ENCODE measurements around the gene PALLD.
"Not testable (repeated sequence)": the region's sequence is repeated elsewhere in the genome, so short reads cannot be mapped to it uniquely, and the experiment has no call there.

Gene PALLD

GRCh38 chr4:168930413-168931196 is 433.8 kb downstream of the PALLD start:
- no peak for DNase-seq

DNA sequence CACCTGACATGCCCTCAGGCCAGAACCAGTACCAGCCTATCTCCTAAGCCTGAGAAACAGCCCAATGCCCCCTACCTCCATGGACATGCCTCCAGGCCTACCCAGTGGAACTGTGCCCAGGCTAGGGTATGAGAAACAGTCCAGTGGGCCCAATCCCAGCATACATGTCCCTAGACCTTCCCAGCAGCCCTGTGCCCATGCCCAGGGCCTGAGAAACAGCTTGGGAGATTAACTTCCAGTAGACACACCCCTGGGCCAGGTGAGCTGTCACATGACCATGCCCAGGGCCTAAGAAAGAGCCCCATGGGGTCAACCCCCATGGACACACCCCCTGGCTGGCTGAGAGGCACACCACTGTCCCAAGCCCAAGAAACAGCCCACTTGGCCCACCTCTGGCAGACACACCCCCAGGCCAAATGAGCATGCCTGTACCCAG is 434.4 kb downstream of the PALLD start:
- no peak for DNase-seq

DNA sequence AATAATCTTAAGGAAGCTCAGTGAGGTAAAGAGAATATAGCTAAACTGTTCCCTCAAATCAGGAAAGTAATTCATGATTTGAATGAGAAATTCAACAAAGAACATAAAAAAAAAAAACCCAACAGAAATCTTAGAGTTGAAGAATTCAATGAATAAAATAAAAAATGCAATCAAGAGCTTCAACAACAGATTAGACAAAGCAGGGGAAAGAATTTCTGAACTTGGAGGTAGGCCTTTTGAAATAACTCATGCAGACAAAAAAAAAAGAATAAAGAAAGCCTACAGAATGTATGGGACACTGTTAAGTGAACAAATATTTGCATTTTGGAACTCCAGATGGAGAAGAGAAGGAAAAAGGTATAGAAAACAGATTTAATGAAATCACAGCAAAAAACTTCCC is 435.3 kb downstream of the PALLD start:
- DNase-seq = no peak

- no peak for DNase-seq
Measured at GRCh38 chr4:168933423-168933822, 436.6 kb downstream of the PALLD start.

DNA sequence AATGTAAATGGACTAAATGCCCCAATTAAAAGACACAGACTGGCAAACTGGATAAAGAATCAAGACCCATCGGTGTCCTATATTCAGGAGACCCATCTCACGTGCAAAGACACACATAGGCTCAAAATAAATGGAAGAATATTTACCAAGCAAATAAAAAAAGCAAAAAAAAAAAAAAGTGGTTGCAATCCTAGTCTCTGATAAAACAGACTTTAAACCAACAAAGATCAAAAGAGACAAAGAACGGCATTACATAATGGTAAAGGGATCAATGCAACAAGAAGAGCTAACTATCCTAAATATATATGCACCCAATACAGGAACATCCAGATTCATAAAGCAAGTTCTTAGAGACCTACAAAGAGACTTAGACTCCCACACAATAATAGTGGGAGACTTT is 440.6 kb downstream of the PALLD start:
- not testable (repeated sequence) for DNase-seq

- no peak for DNase-seq
Measured at GRCh38 chr4:168942985-168943384, 446.1 kb downstream of the PALLD start.

- DNase-seq = no peak
Measured at GRCh38 chr4:168945291-168945690, 448.4 kb downstream of the PALLD start.

DNA sequence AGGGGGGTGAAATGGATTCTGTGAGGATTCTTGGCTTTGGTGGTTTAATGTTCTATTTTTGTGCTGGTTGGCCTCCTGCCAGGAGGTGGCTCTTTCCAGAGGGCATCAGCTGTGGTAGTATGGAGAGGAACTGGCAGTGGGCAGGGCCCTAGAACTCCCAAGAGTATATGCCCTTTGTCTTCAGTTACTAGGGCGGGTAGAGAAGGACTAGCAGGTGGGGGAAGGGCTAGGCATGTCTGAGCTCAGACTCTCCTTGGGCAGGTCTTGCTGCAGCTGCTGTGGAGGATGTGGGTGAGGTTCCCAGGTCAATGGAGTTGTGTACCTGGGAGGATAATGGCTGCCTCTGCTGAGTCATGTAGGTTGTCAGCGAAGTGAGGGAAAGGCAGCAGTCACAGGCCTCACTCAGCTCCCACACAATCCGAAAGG is 456.0 kb downstream of the PALLD start:
- not testable (repeated sequence) for DNase-seq

DNA sequence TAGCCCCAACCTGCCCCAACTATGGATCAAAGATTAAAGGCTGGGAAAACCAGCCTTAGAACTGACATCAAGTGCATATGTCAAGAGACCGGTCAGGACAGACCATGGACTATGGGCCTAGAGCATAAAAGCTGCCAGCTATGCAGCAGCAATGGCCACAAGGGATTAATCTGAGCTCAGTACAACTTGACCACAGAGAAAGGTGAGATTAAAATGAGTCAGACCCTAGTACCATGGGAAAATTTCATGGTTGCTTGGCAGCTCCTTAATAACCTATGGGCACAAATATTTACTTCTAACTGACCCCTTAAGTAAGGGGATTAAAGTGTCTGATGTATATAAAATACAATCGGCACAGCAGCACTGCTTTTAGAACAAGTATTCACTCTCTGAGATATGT is 458.8 kb downstream of the PALLD start:
- no peak for DNase-seq

DNA sequence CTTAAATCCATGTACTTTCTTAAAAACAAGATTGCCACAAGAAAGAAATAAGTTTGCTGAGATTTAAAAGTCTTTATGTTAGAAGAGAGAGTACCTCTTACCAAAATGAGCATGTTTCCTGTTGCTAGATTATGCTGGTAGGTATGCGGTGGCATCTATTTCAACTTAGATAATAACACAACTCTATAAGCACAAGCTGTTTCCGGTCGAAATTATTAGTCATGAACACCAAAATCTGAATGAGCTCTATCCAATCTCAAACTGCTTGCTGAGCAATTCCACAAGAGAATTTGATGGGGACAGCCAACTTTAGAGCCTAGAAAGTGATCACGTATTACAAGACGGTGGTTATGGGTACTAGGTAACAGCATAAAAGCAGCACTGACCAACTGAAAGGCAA is 463.9 kb downstream of the PALLD start:
- no peak for DNase-seq

DNA sequence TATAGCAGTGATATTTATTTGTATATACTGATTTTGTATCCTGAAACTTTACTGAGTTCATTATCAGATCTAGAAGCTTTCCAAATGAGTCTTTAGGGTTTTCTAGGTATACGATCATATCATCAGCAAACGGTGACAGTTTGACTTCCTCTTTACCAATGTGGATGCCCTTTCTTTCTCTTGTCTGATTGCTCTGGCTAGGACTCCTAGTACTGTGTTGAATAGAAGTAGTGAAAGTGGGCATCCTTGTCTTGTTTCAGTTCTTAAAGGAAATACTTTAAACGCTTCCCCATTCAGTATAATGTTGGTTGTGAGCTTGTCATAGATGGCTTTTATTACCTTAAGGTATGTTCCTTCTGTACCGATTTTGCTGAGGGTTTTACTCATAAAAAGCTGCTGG is 475.7 kb downstream of the PALLD start:
- DNase-seq = no peak
